ENCODE measurements around the gene BARD1. TPM values are rescaled to one million over a fixed set of nuclear protein-coding genes. Genes with fewer than 3 reads are reported as not detected.

Gene BARD1
- total RNA-seq, 1 experiment from 2014 or later = 29.7 TPM

GRCh38 chr2:214781226-214781625 lies 28.3 kb downstream of the BARD1 start:
- no peak for DNase-seq (ENCODE audit: low spot score)
- Histone ChIP-seq H3K4me1 (ENCODE audit: insufficient read depth, low read length, poor library complexity, severe bottlenecking) (no peaks in the 10 kb centered on the region), H3K27me3 (replicated peaks; ENCODE audit: insufficient read depth, low read depth, low read length, poor library complexity) (no peaks in the 10 kb centered on the region), H3K27ac (ENCODE audit: low read depth, low read length, poor library complexity, severe bottlenecking) (no peak overlapping the region), H3K36me3 (ENCODE audit: insufficient read depth, low read length, poor library complexity, severe bottlenecking) (peaks cover 41% of the 10 kb centered on the region), H3K4me3 (ENCODE audit: low read depth, low read length, poor library complexity, severe bottlenecking) (no peak overlapping the region), H3K9me3 (ENCODE audit: low read depth, low read length, poor library complexity, severe bottlenecking) (peaks cover 5% of the 10 kb centered on the region)
- intact Hi-C loops (cut with micrococcal nuclease; ENCODE audit: unreplicated experiment) = no loop called here
- no peak for TF ChIP-seq EZH2 (IDR thresholded peaks at IDR 0.05; ENCODE audit: borderline replicate concordance, low read depth, low read length, poor library complexity, severe bottlenecking)
- TF ChIP-seq, protein P1, sequence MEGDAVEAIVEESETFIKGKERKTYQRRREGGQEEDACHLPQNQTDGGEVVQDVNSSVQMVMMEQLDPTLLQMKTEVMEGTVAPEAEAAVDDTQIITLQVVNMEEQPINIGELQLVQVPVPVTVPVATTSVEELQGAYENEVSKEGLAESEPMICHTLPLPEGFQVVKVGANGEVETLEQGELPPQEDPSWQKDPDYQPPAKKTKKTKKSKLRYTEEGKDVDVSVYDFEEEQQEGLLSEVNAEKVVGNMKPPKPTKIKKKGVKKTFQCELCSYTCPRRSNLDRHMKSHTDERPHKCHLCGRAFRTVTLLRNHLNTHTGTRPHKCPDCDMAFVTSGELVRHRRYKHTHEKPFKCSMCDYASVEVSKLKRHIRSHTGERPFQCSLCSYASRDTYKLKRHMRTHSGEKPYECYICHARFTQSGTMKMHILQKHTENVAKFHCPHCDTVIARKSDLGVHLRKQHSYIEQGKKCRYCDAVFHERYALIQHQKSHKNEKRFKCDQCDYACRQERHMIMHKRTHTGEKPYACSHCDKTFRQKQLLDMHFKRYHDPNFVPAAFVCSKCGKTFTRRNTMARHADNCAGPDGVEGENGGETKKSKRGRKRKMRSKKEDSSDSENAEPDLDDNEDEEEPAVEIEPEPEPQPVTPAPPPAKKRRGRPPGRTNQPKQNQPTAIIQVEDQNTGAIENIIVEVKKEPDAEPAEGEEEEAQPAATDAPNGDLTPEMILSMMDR (conservative IDR thresholded peaks at IDR 0.05; ENCODE audit: low read depth, low read length) = no peak
- no TSS peak for BruUV-seq (replicated peaks)
- POLR2A ChIA-PET (ENCODE audit: low non-redundant PET) = no interaction called here
- CTCF ChIA-PET = no interaction called here

DNA sequence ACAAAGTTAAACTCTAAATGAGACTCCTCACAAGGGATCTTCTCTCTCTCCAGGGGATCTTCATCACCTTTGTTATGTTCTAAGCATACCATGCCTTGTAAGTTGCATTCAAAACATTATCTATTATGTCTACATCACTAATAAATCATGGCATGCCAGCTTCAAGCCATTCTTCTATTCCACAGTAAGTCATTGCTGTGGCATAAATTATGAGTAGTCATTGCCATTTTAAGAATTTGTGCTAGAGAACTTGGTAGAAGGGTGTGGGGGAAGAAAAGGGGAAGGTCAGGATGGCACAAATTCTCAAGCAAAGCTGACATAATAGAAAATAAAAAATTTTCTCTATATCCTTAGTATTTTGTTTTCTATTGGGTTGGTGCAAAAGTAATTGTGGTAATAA lies 33.5 kb downstream of the BARD1 start:
- POLR2A ChIA-PET (ENCODE audit: low non-redundant PET) = no interaction called here
- peaks cover 42% of the 10 kb centered on the region for H3K36me3 ChIP-seq (ENCODE audit: insufficient read depth, low read length, poor library complexity, severe bottlenecking)

DNA sequence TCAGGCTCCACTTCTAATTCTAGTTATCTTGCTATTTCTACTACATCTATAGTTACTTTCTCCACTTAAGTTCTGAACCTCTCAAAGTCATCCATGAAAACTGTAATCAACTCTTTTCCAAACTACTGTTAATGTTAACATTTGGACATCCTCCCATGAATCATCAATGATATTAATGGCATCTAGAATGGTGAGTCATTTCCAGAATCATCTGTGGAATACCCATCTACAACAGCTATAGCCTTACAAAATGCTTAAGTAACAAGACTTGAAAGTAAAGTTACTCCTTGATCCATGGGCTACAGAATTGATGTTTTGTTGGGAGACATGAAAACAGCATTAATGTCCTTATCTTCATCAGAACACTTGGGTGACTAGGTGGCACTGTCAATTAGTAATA lies 35.4 kb downstream of the BARD1 start:
- no peaks in the 10 kb centered on the region for H3K27me3 ChIP-seq (replicated peaks; ENCODE audit: insufficient read depth, low read depth, low read length, poor library complexity)
- BruUV-seq (replicated peaks) = no TSS peak
- H3K27ac ChIP-seq (ENCODE audit: low read depth, low read length, poor library complexity, severe bottlenecking) = no peak overlapping the region
- peaks cover 11% of the 10 kb centered on the region for H3K4me1 ChIP-seq (ENCODE audit: insufficient read depth, low read length, poor library complexity, severe bottlenecking)
- no peak for TF ChIP-seq EZH2 (IDR thresholded peaks at IDR 0.05; ENCODE audit: borderline replicate concordance, low read depth, low read length, poor library complexity, severe bottlenecking)
- TF ChIP-seq, protein P1 (conservative IDR thresholded peaks at IDR 0.05; ENCODE audit: low read depth, low read length) = no peak
- POLR2A ChIA-PET (ENCODE audit: low non-redundant PET) = no interaction called here
- DNase-seq (ENCODE audit: low spot score) = no peak
- intact Hi-C loops (cut with micrococcal nuclease; ENCODE audit: unreplicated experiment) = no loop called here
- H3K36me3 ChIP-seq (ENCODE audit: insufficient read depth, low read length, poor library complexity, severe bottlenecking) = peaks cover 32% of the 10 kb centered on the region
- peaks cover 18% of the 10 kb centered on the region for H3K9me3 ChIP-seq (ENCODE audit: low read depth, low read length, poor library complexity, severe bottlenecking)
- no peak overlapping the region for H3K4me3 ChIP-seq (ENCODE audit: low read depth, low read length, poor library complexity, severe bottlenecking)
- CTCF ChIA-PET = no interaction called here

More for the DNA sequence above, 33.5 kb downstream of the BARD1 start:
- Histone ChIP-seq H3K9me3 (ENCODE audit: low read depth, low read length, poor library complexity, severe bottlenecking) (peaks cover 18% of the 10 kb centered on the region), H3K27me3 (replicated peaks; ENCODE audit: insufficient read depth, low read depth, low read length, poor library complexity) (no peaks in the 10 kb centered on the region), H3K4me3 (ENCODE audit: low read depth, low read length, poor library complexity, severe bottlenecking) (no peak overlapping the region), H3K4me1 (ENCODE audit: insufficient read depth, low read length, poor library complexity, severe bottlenecking) (peaks cover 11% of the 10 kb centered on the region), H3K27ac (ENCODE audit: low read depth, low read length, poor library complexity, severe bottlenecking) (no peak overlapping the region)
- TF ChIP-seq EZH2 (IDR thresholded peaks at IDR 0.05; ENCODE audit: borderline replicate concordance, low read depth, low read length, poor library complexity, severe bottlenecking) = no peak
- TF ChIP-seq, protein P1 (conservative IDR thresholded peaks at IDR 0.05; ENCODE audit: low read depth, low read length) = no peak
- intact Hi-C loops (cut with micrococcal nuclease; ENCODE audit: unreplicated experiment) = no loop called here
- BruUV-seq (replicated peaks) = no TSS peak
- CTCF ChIA-PET = no interaction called here
- DNase-seq (ENCODE audit: low spot score) = no peak
